Adrenal gland (tissue), 12 donors: ENCODE measurements around the gene LRRC71. TPM values are rescaled to one million over a fixed set of nuclear protein-coding genes. Genes with fewer than 3 reads are reported as not detected.
A peak's percentile ranks its signal among the peaks of the same experiment; 100 is the strongest.

Source experiments
- DNase-seq, 7 donors: peaks; one replicate each; pipeline ENCODE4 v3.0.0-alpha.2; 2019 to 2020
- H3K27ac ChIP-seq, 5 donors: fragments of 200-600 bp; sonication (generic) in 4 of 5; 1 replicate in 3 of 5; 2 replicates in 2 of 5; pipeline versions ENCODE4 v1.5.1 to v1.8.0; 2016 to 2020; ENCODE audit warnings: mild to moderate bottlenecking in 1 of 5
- H3K27me3 ChIP-seq: fragments of 200-600 bp; 2 replicates; pipeline ENCODE4 v1.8.0; 2021
- H3K36me3 ChIP-seq, 2 donors: fragments of 200-600 bp; replicated peaks in 1 of 2; 1 replicate in 1 of 2; 2 replicates in 1 of 2; pipeline versions ENCODE4 v1.5.1 to v1.8.0; 2018 to 2022
- H3K4me1 ChIP-seq, 2 donors: fragments of 200-600 bp; replicated peaks in 1 of 2; 1 replicate in 1 of 2; 2 replicates in 1 of 2; pipeline versions ENCODE4 v1.5.1 to v1.8.0; 2018 to 2021
- H3K4me3 ChIP-seq, 4 donors: fragments of 200-600 bp; sonication (generic) in 3 of 4; one replicate each; pipeline ENCODE4 v1.5.1; 2016 to 2018
- H3K9me3 ChIP-seq, 3 donors: fragments of 200-600 bp; sonication (generic) in 1 of 3; replicated peaks in 1 of 3; 1 replicate in 2 of 3; 2 replicates in 1 of 3; pipeline versions ENCODE4 v1.5.1 to v1.8.0; 2016 to 2021
- CTCF ChIP-seq, 6 experiments: fragments of 450-650 bp in 4 of 6; fragments of 200-600 bp in 2 of 6; sonication (generic) in 1 of 6; IDR thresholded peaks; 1 replicate in 5 of 6; 2 replicates in 1 of 6; pipeline versions ENCODE4 v1.5.1 to v1.8.0; 2016 to 2021; ENCODE audit warnings: antibody characterized with exemption in 6 of 6, mild to moderate bottlenecking in 2 of 6, moderate library complexity in 1 of 6
- POLR2A ChIP-seq, 2 donors: fragments of 450-650 bp; IDR thresholded peaks; one replicate each; pipeline ENCODE4 v1.6.1; 2017; ENCODE audit warnings: antibody characterized with exemption in 2 of 2, mild to moderate bottlenecking in 2 of 2, moderate library complexity in 1 of 2
- WGBS, 4 donors: extraction: QIAGEN DNeasy Blood & Tissue Kit in 2 of 4; methylation state at CpG; one replicate each; pipeline versions ENCODE4 v1.1.5 to v1.1.7; 2013 to 2017; 5-methylcytosine and 5-hydroxymethylcytosine counted together
- intact Hi-C, 2 donors: fragments of 100-400 bp; cut with DNase I; formaldehyde crosslinking; loops; one replicate each; pipeline versions ENCODE4 v1.14.1 to v1.15.0; 2022 to 2023
- polyA plus RNA-seq, 3 donors: library from polyadenylated mRNA; stranded (reverse); fragments of 200-250 nt in 2 of 3; fragments of 350-450 nt in 1 of 3; fragmentation: Illumina TruSeq in 1 of 3; extraction: RNeasy Lipid Tissue Mini Kit (QIAGEN cat#74804) in 1 of 3; gene quantifications; one replicate each; pipeline ENCODE4 v1.2.3, GENCODE V29; 2013 to 2014
- total RNA-seq, 9 donors: library from RNA; depleted of rRNA in 4 of 9; stranded (reverse); fragments of >200 nt in 4 of 9; fragments of 120-200 nt in 1 of 9; fragmentation: NEBNext Ultra II Directional in 1 of 9; extraction: Animal tissue kit (Norgen Biotek cat#: 25700) in 1 of 9; gene quantifications; one replicate each; pipeline versions ENCODE4 v1.1.0 to v1.2.4, GENCODE V29; 2013 to 2023
- donor health status: healthy with polysubstance abuse.
- donor health status: Bipolar disorder and iron deficiency.
- donor health status: DM: yes; HTN: yes; CAD: no.
- donor health status: DM: no; HTN: no; CAD: no.
- donor health status: DM: no; HTN: no; CAD: no.
- donor health status: DM: yes; HTN: yes; CAD: no.

LRRC71 gene
- total and polyA plus RNA-seq, 12 donors: 0.11 to 4.6 (median 0.27) TPM; not detected in 4

GRCh38 chr1:156937883-156938282, 17.5 kb downstream of the LRRC71 start:
- intact Hi-C loops: no loop called here
- Histone ChIP-seq H3K4me1 (no peaks in the 10 kb centered on the region), H3K9me3 (no peaks in the 10 kb centered on the region), H3K27me3 (no peaks in the 10 kb centered on the region), H3K4me3 (no peak overlapping the region), H3K36me3 (peaks cover 0 to 62% of the 10 kb centered on the region in 2 donors), H3K27ac (no peak overlapping the region)
- peak in 1 of 7 donors; percentile 6 for DNase-seq
- TF ChIP-seq CTCF (IDR thresholded peaks at IDR 0.05) (no peak), POLR2A (IDR thresholded peaks at IDR 0.05) (no peak)
- 73 to 86% (median 82%) methylated on average over 8 of the region's 8 CpGs for WGBS, 4 donors

GRCh38 chr1:156938813-156939212, 18.4 kb downstream of the LRRC71 start:
- H3K4me1 ChIP-seq: no peaks in the 10 kb centered on the region
- no peak overlapping the region for H3K4me3 ChIP-seq
- intact Hi-C loops: no loop called here
- H3K27me3 ChIP-seq: no peaks in the 10 kb centered on the region
- peaks cover 0 to 71% of the 10 kb centered on the region in 2 donors for H3K36me3 ChIP-seq
- H3K9me3 ChIP-seq: no peaks in the 10 kb centered on the region
- no peak overlapping the region for H3K27ac ChIP-seq
- TF ChIP-seq CTCF (IDR thresholded peaks at IDR 0.05) (no peak), POLR2A (IDR thresholded peaks at IDR 0.05) (no peak)
- peak in 4 of 7 donors; percentile 29 to 53 (median 44) for DNase-seq
- WGBS, 4 donors: 63 to 84% (median 69%) methylated on average over 7 of the region's 7 CpGs

- Histone ChIP-seq H3K36me3 (peaks cover 0 to 82% of the 10 kb centered on the region in 2 donors), H3K4me3 (no peak overlapping the region), H3K9me3 (no peaks in the 10 kb centered on the region), H3K27ac (no peak overlapping the region), H3K27me3 (no peaks in the 10 kb centered on the region), H3K4me1 (no peaks in the 10 kb centered on the region)
- WGBS, 4 donors: 93 to 95% (median 94%) methylated on average over 8 to 13 of the region's 13 CpGs
- TF ChIP-seq POLR2A (IDR thresholded peaks at IDR 0.05) (no peak), CTCF (IDR thresholded peaks at IDR 0.05) (no peak)
- peak in 1 of 7 donors; percentile 5 for DNase-seq
- intact Hi-C loops: no loop called here
These were observed 19.4 kb downstream of the LRRC71 start for GRCh38 chr1:156939786-156940334.

- TF ChIP-seq POLR2A (IDR thresholded peaks at IDR 0.05) (no peak), CTCF (IDR thresholded peaks at IDR 0.05) (no peak)
- no peaks in the 10 kb centered on the region for H3K9me3 ChIP-seq
- whole genome bisulfite sequencing, 4 donors: 93 to 95% (median 94%) methylated on average over 9 to 10 of the region's 10 CpGs
- H3K4me3 ChIP-seq: no peak overlapping the region
- intact Hi-C loops: no loop called here
- no peaks in the 10 kb centered on the region for H3K4me1 ChIP-seq
- peak in 1 of 7 donors; percentile 3 for DNase-seq
- H3K27ac ChIP-seq: no peak overlapping the region
- peaks cover 0 to 88% of the 10 kb centered on the region in 2 donors for H3K36me3 ChIP-seq
- no peaks in the 10 kb centered on the region for H3K27me3 ChIP-seq
These were observed 21.2 kb downstream of the LRRC71 start for GRCh38 chr1:156941675-156942074.
